ENCODE data around the gene TBC1D25.

DNA sequence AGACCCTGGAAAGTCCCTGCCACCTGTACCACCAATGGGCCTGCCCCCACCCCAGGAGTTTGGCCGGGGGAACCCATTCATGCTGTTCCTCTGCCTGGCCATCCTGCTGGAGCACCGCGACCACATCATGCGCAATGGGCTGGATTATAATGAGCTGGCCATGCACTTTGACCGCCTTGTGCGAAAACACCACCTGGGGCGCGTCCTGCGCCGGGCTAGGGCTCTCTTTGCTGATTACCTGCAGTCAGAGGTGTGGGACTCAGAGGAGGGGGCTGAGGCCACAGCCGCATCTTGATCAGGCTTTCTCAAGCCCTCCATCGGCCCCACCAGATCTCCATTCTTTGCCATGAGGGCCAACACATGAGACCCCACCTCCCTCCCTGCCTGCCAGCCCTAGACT lies 21.2 kb downstream of the TBC1D25 start:
- TF ChIP-seq EZH2 (IDR thresholded peaks at IDR 0.05; ENCODE audit: borderline replicate concordance, low read depth, low read length, severe bottlenecking) = no peak
- TF ChIP-seq, protein P1, sequence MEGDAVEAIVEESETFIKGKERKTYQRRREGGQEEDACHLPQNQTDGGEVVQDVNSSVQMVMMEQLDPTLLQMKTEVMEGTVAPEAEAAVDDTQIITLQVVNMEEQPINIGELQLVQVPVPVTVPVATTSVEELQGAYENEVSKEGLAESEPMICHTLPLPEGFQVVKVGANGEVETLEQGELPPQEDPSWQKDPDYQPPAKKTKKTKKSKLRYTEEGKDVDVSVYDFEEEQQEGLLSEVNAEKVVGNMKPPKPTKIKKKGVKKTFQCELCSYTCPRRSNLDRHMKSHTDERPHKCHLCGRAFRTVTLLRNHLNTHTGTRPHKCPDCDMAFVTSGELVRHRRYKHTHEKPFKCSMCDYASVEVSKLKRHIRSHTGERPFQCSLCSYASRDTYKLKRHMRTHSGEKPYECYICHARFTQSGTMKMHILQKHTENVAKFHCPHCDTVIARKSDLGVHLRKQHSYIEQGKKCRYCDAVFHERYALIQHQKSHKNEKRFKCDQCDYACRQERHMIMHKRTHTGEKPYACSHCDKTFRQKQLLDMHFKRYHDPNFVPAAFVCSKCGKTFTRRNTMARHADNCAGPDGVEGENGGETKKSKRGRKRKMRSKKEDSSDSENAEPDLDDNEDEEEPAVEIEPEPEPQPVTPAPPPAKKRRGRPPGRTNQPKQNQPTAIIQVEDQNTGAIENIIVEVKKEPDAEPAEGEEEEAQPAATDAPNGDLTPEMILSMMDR (IDR thresholded peaks at IDR 0.05; ENCODE audit: borderline replicate concordance, extremely low read depth, low read length, poor library complexity, severe bottlenecking) = no peak
